ENCODE measurements around the gene CMIP.

CMIP gene

GRCh38 chr16:81627024-81627423 lies 182.4 kb downstream of the CMIP start:
- Histone ChIP-seq H3K4me3 (ENCODE audit: low read depth in 1 of 2, low read length in 2 of 2) (no peak overlapping the region), H3K9me3 (ENCODE audit: insufficient read depth, low read length, severe bottlenecking) (no peaks in the 10 kb centered on the region), H3K4me2 (ENCODE audit: insufficient read depth, low read length) (no peak overlapping the region), H3K79me2 (ENCODE audit: insufficient read depth, low read length) (peaks cover 12% of the 10 kb centered on the region), H3K27me3 (ENCODE audit: insufficient read depth, low read length, poor library complexity) (no peaks in the 10 kb centered on the region), H2AFZ (ENCODE audit: low read depth, low read length) (no peak overlapping the region), H3K36me3 (ENCODE audit: insufficient read depth, low read length) (peaks cover 27% of the 10 kb centered on the region), H3K9ac (ENCODE audit: low read depth, low read length) (no peak overlapping the region), H3K4me1 (ENCODE audit: insufficient read depth, low read length) (peaks cover 3% of the 10 kb centered on the region), H3K27ac (ENCODE audit: low read length) (no peak overlapping the region), H4K20me1 (ENCODE audit: insufficient read depth, low read length) (peaks cover 73% of the 10 kb centered on the region)
- no peak for TF ChIP-seq CTCF (IDR thresholded peaks at IDR 0.05; ENCODE audit: borderline replicate concordance, extremely low read depth, low read length, poor library complexity, severe bottlenecking)
- no peak for TF ChIP-seq EZH2 (IDR thresholded peaks at IDR 0.05; ENCODE audit: borderline replicate concordance, low read depth, low read length, severe bottlenecking)
- no peak for ATAC-seq (ENCODE audit: insufficient read depth, low read depth)
- DNase-seq: no peak

GRCh38 chr16:81627729-81628244 lies 183.2 kb downstream of the CMIP start:
- ATAC-seq (ENCODE audit: insufficient read depth, low read depth): no peak
- Histone ChIP-seq H4K20me1 (ENCODE audit: insufficient read depth, low read length) (peaks cover 77% of the 10 kb centered on the region), H3K4me3 (ENCODE audit: low read depth in 1 of 2, low read length in 2 of 2) (no peak overlapping the region), H3K9ac (ENCODE audit: low read depth, low read length) (no peak overlapping the region), H3K4me2 (ENCODE audit: insufficient read depth, low read length) (no peak overlapping the region), H3K79me2 (ENCODE audit: insufficient read depth, low read length) (peaks cover 12% of the 10 kb centered on the region), H3K27me3 (ENCODE audit: insufficient read depth, low read length, poor library complexity) (no peaks in the 10 kb centered on the region), H3K4me1 (ENCODE audit: insufficient read depth, low read length) (peaks cover 10% of the 10 kb centered on the region), H2AFZ (ENCODE audit: low read depth, low read length) (no peak overlapping the region), H3K36me3 (ENCODE audit: insufficient read depth, low read length) (peaks cover 21% of the 10 kb centered on the region), H3K9me3 (ENCODE audit: insufficient read depth, low read length, severe bottlenecking) (no peaks in the 10 kb centered on the region), H3K27ac (ENCODE audit: low read length) (no peak overlapping the region)
- TF ChIP-seq CTCF (IDR thresholded peaks at IDR 0.05; ENCODE audit: borderline replicate concordance, extremely low read depth, low read length, poor library complexity, severe bottlenecking): no peak
- no peak for TF ChIP-seq EZH2 (IDR thresholded peaks at IDR 0.05; ENCODE audit: borderline replicate concordance, low read depth, low read length, severe bottlenecking)
- DNase-seq: no peak

GRCh38 chr16:81629034-81629802 lies 184.6 kb downstream of the CMIP start:
- H3K27me3 ChIP-seq (ENCODE audit: insufficient read depth, low read length, poor library complexity): no peaks in the 10 kb centered on the region
- no peak overlapping the region for H3K4me2 ChIP-seq (ENCODE audit: insufficient read depth, low read length)
- H3K4me3 ChIP-seq (ENCODE audit: low read depth in 1 of 2, low read length in 2 of 2): no peak overlapping the region
- H3K9me3 ChIP-seq (ENCODE audit: insufficient read depth, low read length, severe bottlenecking): no peaks in the 10 kb centered on the region
- H4K20me1 ChIP-seq (ENCODE audit: insufficient read depth, low read length): peaks cover 87% of the 10 kb centered on the region
- no peak overlapping the region for H3K9ac ChIP-seq (ENCODE audit: low read depth, low read length)
- H3K36me3 ChIP-seq (ENCODE audit: insufficient read depth, low read length): peaks cover 15% of the 10 kb centered on the region
- TF ChIP-seq EZH2 (IDR thresholded peaks at IDR 0.05; ENCODE audit: borderline replicate concordance, low read depth, low read length, severe bottlenecking) (no peak), CTCF (IDR thresholded peaks at IDR 0.05; ENCODE audit: borderline replicate concordance, extremely low read depth, low read length, poor library complexity, severe bottlenecking) (no peak)
- ATAC-seq (ENCODE audit: insufficient read depth, low read depth) (no peak), DNase-seq (no peak)
- H3K4me1 ChIP-seq (ENCODE audit: insufficient read depth, low read length): peaks cover 19% of the 10 kb centered on the region
- H3K79me2 ChIP-seq (ENCODE audit: insufficient read depth, low read length): peaks cover 17% of the 10 kb centered on the region
- H2AFZ ChIP-seq (ENCODE audit: low read depth, low read length): no peak overlapping the region
- no peak overlapping the region for H3K27ac ChIP-seq (ENCODE audit: low read length)
